Smooth muscle cell (in vitro differentiated cells): ENCODE data around the gene HS3ST3A1. TPM values are rescaled to one million over a fixed set of nuclear protein-coding genes. Genes with fewer than 3 reads are reported as not detected.

Experiments
- DNase-seq: peaks from one replicate; lab custom pipeline; 2025; ENCODE audit not compliant: unreplicated experiment; lab: John Stamatoyannopoulos, UW
- H2AFZ ChIP-seq: fragments of 200-600 bp; sonication (generic); 2 replicates; pipeline ENCODE4 v1.6.0; 2016; ENCODE audit warnings: antibody characterized with exemption, low read depth, mild to moderate bottlenecking
- H3F3A ChIP-seq: fragments of 200-600 bp; sonication (generic); 2 replicates; pipeline ENCODE4 v1.6.0; 2017; ENCODE audit warnings: antibody characterized with exemption, low read depth
- H3K27ac ChIP-seq: fragments of 200-600 bp; sonication (generic); 2 replicates; pipeline ENCODE4 v1.5.1; 2016; ENCODE audit warnings: low read depth, mild to moderate bottlenecking
- H3K27me3 ChIP-seq: fragments of 200-600 bp; sonication (generic); 2 replicates; pipeline ENCODE4 v1.6.1; 2016; ENCODE audit warnings: low read depth, mild to moderate bottlenecking
- H3K36me3 ChIP-seq: fragments of 200-600 bp; sonication (generic); 2 replicates; pipeline ENCODE4 v1.5.1; 2016; ENCODE audit warnings: low read depth
- H3K4me1 ChIP-seq: fragments of 200-600 bp; sonication (generic); 2 replicates; pipeline ENCODE4 v1.5.1; 2016; ENCODE audit warnings: low read depth
- H3K4me2 ChIP-seq: fragments of 200-600 bp; sonication (generic); 2 replicates; pipeline ENCODE4 v1.6.0; 2016; ENCODE audit warnings: mild to moderate bottlenecking
- H3K4me3 ChIP-seq: fragments of 200-600 bp; sonication (generic); 2 replicates; pipeline ENCODE4 v1.5.1; 2016; ENCODE audit warnings: mild to moderate bottlenecking
- H3K79me2 ChIP-seq: fragments of 200-600 bp; sonication (generic); 2 replicates; pipeline ENCODE4 v1.6.0; 2016; ENCODE audit warnings: low read depth, mild to moderate bottlenecking
- H3K9ac ChIP-seq: fragments of 200-600 bp; sonication (generic); 2 replicates; pipeline ENCODE4 v1.6.0; 2016; ENCODE audit warnings: low read depth
- H3K9me3 ChIP-seq: fragments of 200-600 bp; sonication (generic); replicated peaks from 2 replicates; pipeline ENCODE4 v1.5.1; 2016; ENCODE audit warnings: low read depth
- H4K20me1 ChIP-seq: fragments of 200-600 bp; sonication (generic); 2 replicates; pipeline ENCODE4 v1.6.0; 2016; ENCODE audit warnings: low read depth
- WGBS: methylation state at CpG from one replicate; pipeline ENCODE4 v1.1.7; 2016; ENCODE audit warnings: low lambda C conversion rate; 5-methylcytosine and 5-hydroxymethylcytosine counted together
- polyA plus RNA-seq: library from polyadenylated mRNA; unstranded; fragments of >200 nt; fragmentation: Nextera tagmentation; extraction: Ambion mirVana; gene quantifications from 2 replicates; pipeline ENCODE4 v1.2.1, GENCODE V29; 2016
- total RNA-seq: library from RNA; depleted of rRNA; stranded (reverse); fragments of >200 nt; gene quantifications from 2 replicates; pipeline ENCODE4 v1.2.3, GENCODE V29; 2014
- TF ChIP-seq, protein P1 (sequence below): fragments of 200-600 bp; sonication (generic); IDR thresholded peaks from 2 replicates; pipeline ENCODE4 v1.5.1; 2017; ENCODE audit warnings: borderline replicate concordance, mild to moderate bottlenecking, antibody characterized with exemption; ENCODE audit not compliant: insufficient read depth, poor library complexity, severe bottlenecking

The HS3ST3A1 gene
- total and polyA plus RNA-seq, 2 experiments from 2014 or later = 19.5 to 25.1 TPM

DNA sequence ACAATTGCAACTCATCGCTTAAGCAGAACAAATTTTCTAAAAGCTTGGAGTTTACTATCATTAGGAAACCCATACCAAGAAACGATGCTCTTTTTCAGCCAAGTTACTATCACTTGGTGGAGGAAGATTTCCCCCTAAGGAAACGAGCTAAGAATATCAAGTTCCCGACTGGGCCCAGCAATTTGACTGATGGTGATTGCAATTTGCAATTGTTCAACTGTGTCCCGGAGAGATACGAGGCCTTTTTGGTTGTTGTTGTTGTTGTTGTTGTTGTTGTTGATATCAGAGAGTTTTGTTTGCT is 6.2 kb downstream of the HS3ST3A1 start:
- Histone ChIP-seq H3K27ac (peak overlapping the region; percentile 90), H4K20me1 (no peaks in the 10 kb centered on the region), H3K36me3 (no peaks in the 10 kb centered on the region), H3K9me3 (no peaks in the 10 kb centered on the region), H3K79me2 (peaks cover 72% of the 10 kb centered on the region), H3F3A (peaks cover 8% of the 10 kb centered on the region), H3K4me3 (no peak overlapping the region), H3K27me3 (no peaks in the 10 kb centered on the region), H2AFZ (no peak overlapping the region), H3K4me2 (peak overlapping the region; percentile 98), H3K9ac (no peak overlapping the region), H3K4me1 (peaks cover 44% of the 10 kb centered on the region)
- 78% methylated on average over 6 of the region's 6 CpGs for WGBS
- DNase-seq = no peak
- TF ChIP-seq, protein P1, sequence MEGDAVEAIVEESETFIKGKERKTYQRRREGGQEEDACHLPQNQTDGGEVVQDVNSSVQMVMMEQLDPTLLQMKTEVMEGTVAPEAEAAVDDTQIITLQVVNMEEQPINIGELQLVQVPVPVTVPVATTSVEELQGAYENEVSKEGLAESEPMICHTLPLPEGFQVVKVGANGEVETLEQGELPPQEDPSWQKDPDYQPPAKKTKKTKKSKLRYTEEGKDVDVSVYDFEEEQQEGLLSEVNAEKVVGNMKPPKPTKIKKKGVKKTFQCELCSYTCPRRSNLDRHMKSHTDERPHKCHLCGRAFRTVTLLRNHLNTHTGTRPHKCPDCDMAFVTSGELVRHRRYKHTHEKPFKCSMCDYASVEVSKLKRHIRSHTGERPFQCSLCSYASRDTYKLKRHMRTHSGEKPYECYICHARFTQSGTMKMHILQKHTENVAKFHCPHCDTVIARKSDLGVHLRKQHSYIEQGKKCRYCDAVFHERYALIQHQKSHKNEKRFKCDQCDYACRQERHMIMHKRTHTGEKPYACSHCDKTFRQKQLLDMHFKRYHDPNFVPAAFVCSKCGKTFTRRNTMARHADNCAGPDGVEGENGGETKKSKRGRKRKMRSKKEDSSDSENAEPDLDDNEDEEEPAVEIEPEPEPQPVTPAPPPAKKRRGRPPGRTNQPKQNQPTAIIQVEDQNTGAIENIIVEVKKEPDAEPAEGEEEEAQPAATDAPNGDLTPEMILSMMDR = no peak

DNA sequence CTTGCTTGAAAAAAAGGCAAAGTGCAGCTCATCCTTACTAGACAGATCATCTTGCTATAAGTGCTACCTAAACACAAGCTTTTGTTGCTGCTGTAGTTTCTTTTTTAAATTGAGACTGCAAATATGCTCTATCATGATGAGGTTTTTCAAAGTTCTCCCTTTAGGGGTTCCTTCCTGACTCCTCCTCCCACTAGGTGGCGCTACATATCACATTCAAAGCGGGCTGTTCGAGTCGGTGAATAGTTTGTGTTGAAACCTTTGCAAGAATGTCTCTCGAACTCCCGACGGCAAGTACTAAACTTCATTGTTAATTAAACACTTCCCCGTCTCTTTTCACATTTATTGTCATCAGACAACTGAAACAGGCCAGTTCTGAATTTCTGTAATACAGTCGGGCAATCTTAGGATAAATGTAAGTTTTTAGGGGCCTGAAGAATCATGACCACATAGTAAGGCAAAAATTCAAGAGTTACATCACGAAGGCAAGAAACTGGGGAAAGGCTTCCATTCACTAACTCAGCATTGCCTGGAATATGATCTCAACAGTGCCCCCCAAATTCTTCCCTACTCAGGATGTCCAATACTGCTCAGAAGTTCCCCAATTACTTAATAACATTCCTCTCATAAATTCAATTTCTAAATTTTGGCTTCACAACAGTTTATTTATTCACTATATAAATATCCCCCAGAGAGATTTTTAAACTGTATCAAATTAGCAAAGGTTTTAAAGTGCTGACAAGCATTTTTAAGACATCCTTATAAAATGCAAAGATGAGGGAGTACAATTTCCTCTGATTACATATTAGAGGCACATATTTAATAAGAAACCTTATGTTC is 6.7 kb downstream of the HS3ST3A1 start:
- H4K20me1 ChIP-seq = no peaks in the 10 kb centered on the region
- H2AFZ ChIP-seq = no peak overlapping the region
- no peaks in the 10 kb centered on the region for H3K9me3 ChIP-seq
- H3K4me3 ChIP-seq = no peak overlapping the region
- DNase-seq = peak; percentile 48
- 14% methylated on average over 10 of the region's 10 CpGs for WGBS
- TF ChIP-seq, protein P1 = peak; percentile 91
- no peaks in the 10 kb centered on the region for H3K36me3 ChIP-seq
- H3K27me3 ChIP-seq = no peaks in the 10 kb centered on the region
- peaks cover 71% of the 10 kb centered on the region for H3K79me2 ChIP-seq
- peaks cover 8% of the 10 kb centered on the region for H3F3A ChIP-seq
- H3K4me2 ChIP-seq = peak overlapping the region; percentile 98
- peak overlapping the region; percentile 59 for H3K9ac ChIP-seq
- peak overlapping the region; percentile 90 for H3K27ac ChIP-seq
- H3K4me1 ChIP-seq = peaks cover 50% of the 10 kb centered on the region

DNA sequence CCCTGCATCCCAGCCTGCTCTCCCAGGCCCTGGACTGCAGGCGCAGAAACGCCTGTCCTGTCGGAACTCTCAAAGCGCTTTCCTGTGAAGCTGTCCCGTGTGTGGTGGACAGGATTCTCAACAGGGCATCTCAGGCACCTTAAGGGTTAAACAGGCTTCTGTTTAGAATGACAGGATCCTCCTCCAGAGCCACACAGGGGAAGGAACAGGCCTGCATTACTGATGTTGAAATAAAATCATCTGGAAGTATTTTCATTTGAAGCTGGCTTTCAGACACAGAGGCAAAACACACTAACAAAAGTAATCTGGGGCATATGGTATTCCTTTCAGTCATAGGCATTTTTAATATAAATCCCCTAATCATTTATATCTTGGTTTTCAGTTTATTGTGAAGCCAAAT is 7.4 kb downstream of the HS3ST3A1 start:
- Histone ChIP-seq H2AFZ (no peak overlapping the region), H3K27me3 (no peaks in the 10 kb centered on the region), H3K79me2 (peaks cover 67% of the 10 kb centered on the region), H3K9me3 (no peaks in the 10 kb centered on the region), H3K27ac (peak overlapping the region; percentile 90), H3K4me3 (no peak overlapping the region), H3K4me2 (peak overlapping the region; percentile 98), H3K4me1 (peaks cover 51% of the 10 kb centered on the region), H3F3A (peaks cover 8% of the 10 kb centered on the region), H3K9ac (peak overlapping the region; percentile 59), H3K36me3 (no peaks in the 10 kb centered on the region), H4K20me1 (no peaks in the 10 kb centered on the region)
- 81% methylated on average over 5 of the region's 5 CpGs for WGBS
- TF ChIP-seq, protein P1 = no peak
- DNase-seq = no peak

DNA sequence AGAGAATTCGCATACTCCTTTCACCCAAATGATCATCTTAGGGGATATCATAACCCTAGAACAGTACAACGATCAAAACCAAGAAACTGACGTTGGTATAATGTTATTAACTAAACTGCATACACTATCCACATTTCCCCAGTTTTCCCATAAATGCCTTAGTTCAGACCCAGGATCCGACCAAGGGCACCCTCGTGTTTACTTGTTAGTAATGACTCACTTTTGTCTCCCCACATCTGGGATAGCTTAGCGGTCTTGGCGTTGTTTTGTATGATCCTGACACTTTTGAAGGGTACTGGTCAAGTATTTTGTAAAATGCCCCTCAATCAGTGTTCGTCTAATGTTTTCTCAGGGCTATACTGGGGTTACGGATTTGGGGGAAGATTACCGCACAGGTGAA is 8.0 kb downstream of the HS3ST3A1 start:
- WGBS = 43% methylated on average over 10 of the region's 10 CpGs
- TF ChIP-seq, protein P1 = no peak
- H3K27ac ChIP-seq = peak overlapping the region; percentile 90

More for the DNA sequence above, 8.0 kb downstream of the HS3ST3A1 start:
- H3K9me3 ChIP-seq = no peaks in the 10 kb centered on the region
- H3K27me3 ChIP-seq = no peaks in the 10 kb centered on the region
- H3F3A ChIP-seq = peaks cover 8% of the 10 kb centered on the region
- peak overlapping the region; percentile 98 for H3K4me2 ChIP-seq
- H3K4me1 ChIP-seq = peaks cover 48% of the 10 kb centered on the region
- DNase-seq = no peak
- H4K20me1 ChIP-seq = no peaks in the 10 kb centered on the region
- H3K4me3 ChIP-seq = no peak overlapping the region
- no peaks in the 10 kb centered on the region for H3K36me3 ChIP-seq
- peak overlapping the region; percentile 59 for H3K9ac ChIP-seq
- no peak overlapping the region for H2AFZ ChIP-seq
- H3K79me2 ChIP-seq = peaks cover 62% of the 10 kb centered on the region
